Measurements from ENCODE around the gene PCSK7.
"Not testable (repeated sequence)": the region's sequence is repeated elsewhere in the genome, so short reads cannot be mapped to it uniquely, and the experiment has no call there.

The PCSK7 gene

GRCh38 chr11:117231842-117232091, at the start of gene PCSK7:
Gene PCSK7 (minus strand): TSS chr11:117232073. CDS start chr11:117229844, 2,229 bp downstream.
- peak within 1 kb of the TSS; percentile 97 for H3K4me3 ChIP-seq (ENCODE audit: low read length)
- H3K36me3 ChIP-seq (ENCODE audit: control insufficient read depth, insufficient read depth, low read length): peaks cover 26% of the 10 kb centered on the region
- peaks cover 19% of the 10 kb centered on the region for H3K4me1 ChIP-seq (ENCODE audit: control insufficient read depth, insufficient read depth, low read length)
- no peaks in the 10 kb centered on the region for H3K27me3 ChIP-seq (ENCODE audit: control insufficient read depth, insufficient read depth, low read length)
- peak within 1 kb of the TSS; percentile 92 for H3K9ac ChIP-seq (ENCODE audit: low read length)
- peak within 1 kb of the TSS; percentile 97 for H3K27ac ChIP-seq (ENCODE audit: low read depth, low read length)

- no peaks in the 10 kb centered on the region for H3K27me3 ChIP-seq (ENCODE audit: control insufficient read depth, insufficient read depth, low read length)
- peaks cover 17% of the 10 kb centered on the region for H3K36me3 ChIP-seq (ENCODE audit: control insufficient read depth, insufficient read depth, low read length)
Observed at GRCh38 chr11:117281159-117281558, 49.3 kb upstream of the PCSK7 start.

GRCh38 chr11:117279711-117280376, 48.0 kb upstream of the PCSK7 start:
- Histone ChIP-seq H3K27ac (ENCODE audit: low read depth, low read length) (no peak overlapping the region), H3K4me1 (ENCODE audit: control insufficient read depth, insufficient read depth, low read length) (no peaks in the 10 kb centered on the region), H3K36me3 (ENCODE audit: control insufficient read depth, insufficient read depth, low read length) (peaks cover 13% of the 10 kb centered on the region), H3K4me3 (ENCODE audit: low read length) (no peak overlapping the region), H3K9ac (ENCODE audit: low read length) (no peak overlapping the region), H3K27me3 (ENCODE audit: control insufficient read depth, insufficient read depth, low read length) (no peaks in the 10 kb centered on the region)

More at GRCh38 chr11:117281159-117281558, 49.3 kb upstream of the PCSK7 start:
- H3K4me1 ChIP-seq (ENCODE audit: control insufficient read depth, insufficient read depth, low read length): no peaks in the 10 kb centered on the region
- H3K9ac ChIP-seq (ENCODE audit: low read length): no peak overlapping the region
- H3K27ac ChIP-seq (ENCODE audit: low read depth, low read length): peak overlapping the region; percentile 27
- no peak overlapping the region for H3K4me3 ChIP-seq (ENCODE audit: low read length)

GRCh38 chr11:117278347-117278746, 46.5 kb upstream of the PCSK7 start:
- Histone ChIP-seq H3K4me3 (ENCODE audit: low read length) (no peak overlapping the region), H3K27me3 (ENCODE audit: control insufficient read depth, insufficient read depth, low read length) (no peaks in the 10 kb centered on the region), H3K36me3 (ENCODE audit: control insufficient read depth, insufficient read depth, low read length) (peaks cover 11% of the 10 kb centered on the region), H3K9ac (ENCODE audit: low read length) (no peak overlapping the region), H3K27ac (ENCODE audit: low read depth, low read length) (no peak overlapping the region), H3K4me1 (ENCODE audit: control insufficient read depth, insufficient read depth, low read length) (no peaks in the 10 kb centered on the region)

GRCh38 chr11:117273550-117274289, 41.8 kb upstream of the PCSK7 start:
- Histone ChIP-seq H3K27me3 (ENCODE audit: control insufficient read depth, insufficient read depth, low read length) (no peaks in the 10 kb centered on the region), H3K4me3 (ENCODE audit: low read length) (no peak overlapping the region), H3K36me3 (ENCODE audit: control insufficient read depth, insufficient read depth, low read length) (peaks cover 2% of the 10 kb centered on the region), H3K4me1 (ENCODE audit: control insufficient read depth, insufficient read depth, low read length) (no peaks in the 10 kb centered on the region), H3K27ac (ENCODE audit: low read depth, low read length) (no peak overlapping the region), H3K9ac (ENCODE audit: low read length) (no peak overlapping the region)

- not testable (repeated sequence) for H3K36me3 ChIP-seq (ENCODE audit: control insufficient read depth, insufficient read depth, low read length); H3K27me3 ChIP-seq (ENCODE audit: control insufficient read depth, insufficient read depth, low read length)
Observed at GRCh38 chr11:117272175-117272574, 40.3 kb upstream of the PCSK7 start.

GRCh38 chr11:117271208-117271607, 39.3 kb upstream of the PCSK7 start:
- Histone ChIP-seq H3K4me3 (ENCODE audit: low read length) (no peak overlapping the region), H3K9ac (ENCODE audit: low read length) (no peak overlapping the region), H3K27me3 (ENCODE audit: control insufficient read depth, insufficient read depth, low read length) (no peaks in the 10 kb centered on the region), H3K27ac (ENCODE audit: low read depth, low read length) (no peak overlapping the region), H3K4me1 (ENCODE audit: control insufficient read depth, insufficient read depth, low read length) (no peaks in the 10 kb centered on the region), H3K36me3 (ENCODE audit: control insufficient read depth, insufficient read depth, low read length) (no peaks in the 10 kb centered on the region)

More at GRCh38 chr11:117272175-117272574, 40.3 kb upstream of the PCSK7 start:
- not testable (repeated sequence) for H3K27ac ChIP-seq (ENCODE audit: low read depth, low read length); H3K4me3 ChIP-seq (ENCODE audit: low read length); H3K9ac ChIP-seq (ENCODE audit: low read length); H3K4me1 ChIP-seq (ENCODE audit: control insufficient read depth, insufficient read depth, low read length)

GRCh38 chr11:117269856-117270255, 38.0 kb upstream of the PCSK7 start:
- Histone ChIP-seq H3K27me3 (ENCODE audit: control insufficient read depth, insufficient read depth, low read length) (no peaks in the 10 kb centered on the region), H3K4me1 (ENCODE audit: control insufficient read depth, insufficient read depth, low read length) (no peaks in the 10 kb centered on the region), H3K36me3 (ENCODE audit: control insufficient read depth, insufficient read depth, low read length) (no peaks in the 10 kb centered on the region), H3K27ac (ENCODE audit: low read depth, low read length) (no peak overlapping the region), H3K9ac (ENCODE audit: low read length) (no peak overlapping the region), H3K4me3 (ENCODE audit: low read length) (no peak overlapping the region)

GRCh38 chr11:117265745-117266144, 33.9 kb upstream of the PCSK7 start:
- Histone ChIP-seq H3K4me1 (ENCODE audit: control insufficient read depth, insufficient read depth, low read length) (no peaks in the 10 kb centered on the region), H3K27ac (ENCODE audit: low read depth, low read length) (no peak overlapping the region), H3K27me3 (ENCODE audit: control insufficient read depth, insufficient read depth, low read length) (no peaks in the 10 kb centered on the region), H3K9ac (ENCODE audit: low read length) (no peak overlapping the region), H3K4me3 (ENCODE audit: low read length) (no peak overlapping the region), H3K36me3 (ENCODE audit: control insufficient read depth, insufficient read depth, low read length) (no peaks in the 10 kb centered on the region)

- H3K27me3 ChIP-seq (ENCODE audit: control insufficient read depth, insufficient read depth, low read length); H3K4me1 ChIP-seq (ENCODE audit: control insufficient read depth, insufficient read depth, low read length); H3K9ac ChIP-seq (ENCODE audit: low read length); H3K36me3 ChIP-seq (ENCODE audit: control insufficient read depth, insufficient read depth, low read length); H3K27ac ChIP-seq (ENCODE audit: low read depth, low read length); H3K4me3 ChIP-seq (ENCODE audit: low read length): not testable (repeated sequence)
Observed at GRCh38 chr11:117264624-117265323, 32.9 kb upstream of the PCSK7 start.

GRCh38 chr11:117259417-117259816, 27.5 kb upstream of the PCSK7 start:
- Histone ChIP-seq H3K4me1 (ENCODE audit: control insufficient read depth, insufficient read depth, low read length) (no peaks in the 10 kb centered on the region), H3K4me3 (ENCODE audit: low read length) (no peak overlapping the region), H3K27me3 (ENCODE audit: control insufficient read depth, insufficient read depth, low read length) (no peaks in the 10 kb centered on the region), H3K36me3 (ENCODE audit: control insufficient read depth, insufficient read depth, low read length) (no peaks in the 10 kb centered on the region), H3K27ac (ENCODE audit: low read depth, low read length) (no peak overlapping the region), H3K9ac (ENCODE audit: low read length) (no peak overlapping the region)

- H3K9ac ChIP-seq (ENCODE audit: low read length): no peak overlapping the region
- H3K36me3 ChIP-seq (ENCODE audit: control insufficient read depth, insufficient read depth, low read length): no peaks in the 10 kb centered on the region
- H3K27ac ChIP-seq (ENCODE audit: low read depth, low read length): no peak overlapping the region
- no peaks in the 10 kb centered on the region for H3K27me3 ChIP-seq (ENCODE audit: control insufficient read depth, insufficient read depth, low read length)
- H3K4me1 ChIP-seq (ENCODE audit: control insufficient read depth, insufficient read depth, low read length): no peaks in the 10 kb centered on the region
- H3K4me3 ChIP-seq (ENCODE audit: low read length): no peak overlapping the region
Observed at GRCh38 chr11:117258576-117258975, 26.7 kb upstream of the PCSK7 start.

All from rectal smooth muscle tissue (tissue), 1 donor.